Right atrium auricular region (tissue), 2 donors: Measurements from ENCODE around the gene ONECUT1. TPM values are rescaled to one million over a fixed set of nuclear protein-coding genes. Genes with fewer than 3 reads are reported as not detected.

Experiments used
- DNase-seq: peaks from one replicate; pipeline ENCODE4 v3.0.0-alpha.2; 2019; ENCODE audit warnings: low spot score
- H3K27ac ChIP-seq, 2 donors: fragments of 200-600 bp; sonication (generic); 1 replicate in 1 of 2; 2 replicates in 1 of 2; pipeline ENCODE4 v1.5.1; 2016 to 2019
- H3K27me3 ChIP-seq, 2 donors: fragments of 200-600 bp; sonication (generic); one replicate each; pipeline versions ENCODE4 v1.5.1 to v1.6.0; 2017 to 2019
- H3K36me3 ChIP-seq: fragments of 200-600 bp; sonication (generic); one replicate; pipeline ENCODE4 v1.5.1; 2016
- H3K4me1 ChIP-seq, 2 donors: fragments of 200-600 bp; sonication (generic); one replicate each; pipeline versions ENCODE4 v1.5.1 to v1.6.0; 2017 to 2019
- H3K4me3 ChIP-seq, 2 donors: fragments of 200-600 bp; sonication (generic); 1 replicate in 1 of 2; 2 replicates in 1 of 2; pipeline ENCODE4 v1.5.1; 2017 to 2019; ENCODE audit warnings: mild to moderate bottlenecking in 1 of 2, moderate library complexity in 1 of 2
- H3K9me3 ChIP-seq, 2 donors: fragments of 200-600 bp; sonication (generic); one replicate each; pipeline ENCODE4 v1.5.1; 2019
- CTCF ChIP-seq, 2 donors: fragments of 200-600 bp; sonication (generic); IDR thresholded peaks; one replicate each; pipeline ENCODE4 v1.5.1; 2019; ENCODE audit warnings: antibody characterized with exemption in 2 of 2
- total RNA-seq, 2 donors: library from RNA; depleted of rRNA; stranded (reverse); fragments of >200 nt; gene quantifications; one replicate each; pipeline ENCODE4 v1.1.0, GENCODE V29; 2016

ONECUT1 gene
- total RNA-seq, 2 donors from 2014 or later, result not detected

GRCh38 chr15:52718551-52718950, 71.6 kb downstream of the ONECUT1 start:
- Histone ChIP-seq H3K4me3 (no peak overlapping the region), H3K27me3 (no peaks in the 10 kb centered on the region), H3K4me1 (no peaks in the 10 kb centered on the region), H3K36me3 (no peaks in the 10 kb centered on the region), H3K27ac (no peak overlapping the region), H3K9me3 (no peaks in the 10 kb centered on the region)
- TF ChIP-seq CTCF (IDR thresholded peaks at IDR 0.05), result no peak
- no peak for DNase-seq

GRCh38 chr15:52717924-52718323, 72.2 kb downstream of the ONECUT1 start:
- Histone ChIP-seq H3K27ac (no peak overlapping the region), H3K27me3 (no peaks in the 10 kb centered on the region), H3K4me3 (no peak overlapping the region), H3K4me1 (no peaks in the 10 kb centered on the region), H3K9me3 (no peaks in the 10 kb centered on the region), H3K36me3 (no peaks in the 10 kb centered on the region)
- no peak for DNase-seq
- no peak for TF ChIP-seq CTCF (IDR thresholded peaks at IDR 0.05)

GRCh38 chr15:52717481-52717880, 72.7 kb downstream of the ONECUT1 start:
- Histone ChIP-seq H3K4me1 (no peaks in the 10 kb centered on the region), H3K9me3 (no peaks in the 10 kb centered on the region), H3K27ac (no peak overlapping the region), H3K36me3 (no peaks in the 10 kb centered on the region), H3K4me3 (no peak overlapping the region), H3K27me3 (no peaks in the 10 kb centered on the region)
- DNase-seq, result no peak
- no peak for TF ChIP-seq CTCF (IDR thresholded peaks at IDR 0.05)

- no peaks in the 10 kb centered on the region for H3K4me1 ChIP-seq
- no peak for DNase-seq
- no peaks in the 10 kb centered on the region for H3K27me3 ChIP-seq
- no peaks in the 10 kb centered on the region for H3K9me3 ChIP-seq
- H3K36me3 ChIP-seq, result no peaks in the 10 kb centered on the region
- H3K27ac ChIP-seq, result no peak overlapping the region
- H3K4me3 ChIP-seq, result no peak overlapping the region
- no peak for TF ChIP-seq CTCF (IDR thresholded peaks at IDR 0.05)
Measured at GRCh38 chr15:52716536-52716935, 73.6 kb downstream of the ONECUT1 start.

- no peak for TF ChIP-seq CTCF (IDR thresholded peaks at IDR 0.05)
- Histone ChIP-seq H3K4me3 (no peak overlapping the region), H3K36me3 (no peaks in the 10 kb centered on the region), H3K4me1 (no peaks in the 10 kb centered on the region), H3K27ac (no peak overlapping the region), H3K27me3 (no peaks in the 10 kb centered on the region), H3K9me3 (no peaks in the 10 kb centered on the region)
- no peak for DNase-seq
Measured at GRCh38 chr15:52715411-52715810, 74.7 kb downstream of the ONECUT1 start.

GRCh38 chr15:52714968-52715367, 75.2 kb downstream of the ONECUT1 start:
- Histone ChIP-seq H3K27ac (no peak overlapping the region), H3K4me3 (no peak overlapping the region), H3K36me3 (no peaks in the 10 kb centered on the region), H3K9me3 (no peaks in the 10 kb centered on the region), H3K27me3 (no peaks in the 10 kb centered on the region), H3K4me1 (no peaks in the 10 kb centered on the region)
- no peak for TF ChIP-seq CTCF (IDR thresholded peaks at IDR 0.05)
- DNase-seq, result no peak
